ENCODE results near the gene ORAI3. TPM values are rescaled to one million over a fixed set of nuclear protein-coding genes. Genes with fewer than 3 reads are reported as not detected.
"Not testable (repeated sequence)": the region's sequence is repeated elsewhere in the genome, so short reads cannot be mapped to it uniquely, and the experiment has no call there.

The ORAI3 gene
- total RNA-seq, 1 experiment from 2014 or later = 8.7 TPM

DNA sequence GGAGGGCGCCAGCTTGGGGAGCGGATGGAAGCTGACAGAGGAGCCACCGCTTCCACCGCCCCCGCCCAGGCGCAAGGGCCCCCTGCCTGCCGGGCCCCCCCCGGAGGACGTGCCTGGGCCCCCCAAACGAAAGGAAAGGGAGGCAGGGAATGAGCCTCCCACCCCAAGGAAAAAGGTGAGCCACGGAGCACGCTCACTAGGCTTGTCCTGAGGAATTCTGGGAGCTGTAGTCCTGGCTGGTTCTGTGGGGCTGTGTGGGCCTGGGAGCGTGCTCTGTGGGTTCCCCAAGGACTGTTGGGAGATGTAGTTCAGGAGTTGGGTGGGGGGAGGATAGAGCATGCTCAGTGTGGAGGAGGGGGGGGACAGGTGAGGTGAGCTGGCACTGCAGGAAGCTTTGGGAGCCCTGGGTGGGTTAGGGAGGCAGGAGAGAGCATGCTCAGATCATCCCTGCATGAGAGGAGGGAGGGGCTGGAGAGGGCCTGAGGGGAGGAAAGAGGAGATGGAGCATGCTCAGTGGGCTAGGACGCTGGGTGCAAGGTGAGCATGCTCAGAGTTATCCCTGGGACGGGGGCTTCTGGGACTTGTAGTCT is 21.0 kb upstream of the ORAI3 start:
- no peak overlapping the region for H3K27ac ChIP-seq
- H3K9me3 ChIP-seq (replicated peaks) = no peaks in the 10 kb centered on the region
- H3K4me1 ChIP-seq (replicated peaks) = no peaks in the 10 kb centered on the region
- DNase-seq (ENCODE audit: low read depth in 1 of 2, low spot score in 2 of 2) = no peak
- H3K4me3 ChIP-seq = no peak overlapping the region
- H3K36me3 ChIP-seq = peaks cover 29% of the 10 kb centered on the region
- no peaks in the 10 kb centered on the region for H3K27me3 ChIP-seq (replicated peaks)

DNA sequence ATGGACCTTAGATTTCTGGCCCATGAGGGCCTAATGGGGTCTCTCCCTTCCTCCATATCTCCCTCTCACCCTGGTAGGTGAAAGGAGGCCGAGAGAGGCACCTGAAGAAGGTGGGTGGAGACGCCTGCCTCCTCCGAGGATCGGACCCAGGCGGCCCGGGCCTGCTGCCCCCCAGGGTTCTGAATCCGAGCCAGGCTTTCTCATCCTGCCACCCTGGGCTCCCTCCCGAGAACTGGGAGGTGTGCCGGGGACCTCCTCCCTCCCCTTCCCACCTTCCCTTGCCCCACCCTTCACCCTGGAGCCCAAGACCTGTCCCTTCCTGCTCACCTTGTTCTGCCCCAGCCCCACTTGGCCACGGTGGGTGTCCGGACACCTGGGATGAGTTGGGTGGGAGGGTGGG is 20.5 kb upstream of the ORAI3 start:
- Histone ChIP-seq H3K36me3 (peaks cover 29% of the 10 kb centered on the region), H3K27ac (no peak overlapping the region), H3K9me3 (replicated peaks) (no peaks in the 10 kb centered on the region), H3K27me3 (replicated peaks) (no peaks in the 10 kb centered on the region), H3K4me1 (replicated peaks) (no peaks in the 10 kb centered on the region), H3K4me3 (no peak overlapping the region)
- DNase-seq (ENCODE audit: low read depth in 1 of 2, low spot score in 2 of 2) = no peak

DNA sequence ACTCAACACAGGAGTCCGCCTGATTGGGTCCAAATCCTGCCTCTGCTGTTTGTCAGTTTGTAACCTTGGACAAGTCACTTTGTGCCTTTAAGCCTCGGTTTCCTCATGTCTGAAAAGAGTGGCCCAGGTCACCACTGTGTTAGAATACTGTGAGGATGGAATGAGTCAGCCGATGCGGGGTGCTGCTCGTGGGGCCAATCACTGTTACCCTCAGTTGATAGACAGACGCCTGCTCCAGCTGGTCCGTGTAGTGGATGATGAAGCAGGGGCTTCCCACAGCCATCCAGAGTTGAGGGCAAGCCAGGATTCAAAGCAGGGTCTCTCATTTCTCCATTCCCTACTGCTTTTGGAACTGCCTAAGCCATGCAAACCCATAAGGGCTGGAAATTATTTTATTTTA is 19.7 kb upstream of the ORAI3 start:
- peaks cover 29% of the 10 kb centered on the region for H3K36me3 ChIP-seq

DNA sequence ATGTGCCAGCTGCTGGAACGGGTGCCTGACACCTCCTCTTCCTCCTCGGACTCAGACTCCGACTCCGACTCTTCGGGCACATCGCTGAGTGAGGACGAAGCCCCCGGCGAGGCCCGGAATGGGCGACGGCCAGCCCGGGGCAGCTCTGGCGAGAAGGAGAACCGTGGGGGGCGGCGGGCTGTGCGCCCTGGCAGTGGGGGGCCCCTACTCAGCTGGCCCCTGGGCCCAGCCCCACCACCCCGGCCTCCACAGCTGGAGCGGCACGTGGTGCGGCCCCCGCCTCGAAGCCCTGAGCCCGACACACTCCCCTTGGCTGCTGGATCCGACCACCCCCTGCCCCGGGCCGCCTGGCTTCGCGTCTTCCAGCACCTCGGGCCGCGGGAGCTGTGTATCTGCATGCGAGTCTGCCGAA is 18.7 kb upstream of the ORAI3 start:
- no peak for DNase-seq (ENCODE audit: low read depth in 1 of 2, low spot score in 2 of 2)
- H3K27me3 ChIP-seq (replicated peaks) = no peaks in the 10 kb centered on the region
- no peak overlapping the region for H3K4me3 ChIP-seq
- H3K9me3 ChIP-seq (replicated peaks) = no peaks in the 10 kb centered on the region
- no peaks in the 10 kb centered on the region for H3K4me1 ChIP-seq (replicated peaks)
- H3K27ac ChIP-seq = no peak overlapping the region
- peaks cover 36% of the 10 kb centered on the region for H3K36me3 ChIP-seq

More for the DNA sequence above, 19.7 kb upstream of the ORAI3 start:
- H3K27ac ChIP-seq = no peak overlapping the region
- H3K4me3 ChIP-seq = no peak overlapping the region
- no peaks in the 10 kb centered on the region for H3K27me3 ChIP-seq (replicated peaks)
- no peaks in the 10 kb centered on the region for H3K4me1 ChIP-seq (replicated peaks)
- DNase-seq (ENCODE audit: low read depth in 1 of 2, low spot score in 2 of 2) = no peak
- H3K9me3 ChIP-seq (replicated peaks) = no peaks in the 10 kb centered on the region

DNA sequence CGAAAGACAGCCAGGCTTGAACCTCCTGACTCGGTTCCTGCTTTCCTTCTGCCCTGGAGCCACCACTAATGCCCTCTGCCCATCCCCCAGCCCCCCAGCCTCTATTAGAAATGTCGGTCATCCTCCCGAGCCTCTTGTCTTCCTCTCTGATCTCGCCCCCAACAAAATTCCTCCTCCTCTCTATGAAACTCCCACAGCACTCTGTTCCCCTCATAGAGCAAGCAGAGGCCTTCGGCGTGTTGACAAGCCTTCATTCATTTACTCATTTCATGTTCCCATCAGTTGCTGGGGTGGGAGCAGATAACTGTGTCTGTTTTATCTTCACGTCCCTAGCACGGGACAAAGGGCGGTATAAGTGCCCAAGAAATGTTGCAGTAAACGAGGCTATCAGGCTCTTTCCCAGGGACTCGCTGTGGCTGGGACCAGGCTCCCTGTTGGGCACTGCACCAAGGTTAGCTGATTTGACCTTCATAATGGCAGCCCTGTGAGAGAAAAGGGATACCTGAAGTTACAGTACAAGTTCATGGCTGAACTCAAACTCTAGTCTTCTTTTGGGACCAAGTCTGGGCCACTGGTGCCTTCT is 17.7 kb upstream of the ORAI3 start:
- DNase-seq (ENCODE audit: low read depth in 1 of 2, low spot score in 2 of 2) = no peak
- H3K27ac ChIP-seq = no peak overlapping the region
- peaks cover 44% of the 10 kb centered on the region for H3K36me3 ChIP-seq
- H3K27me3 ChIP-seq (replicated peaks) = no peaks in the 10 kb centered on the region
- no peak overlapping the region for H3K4me3 ChIP-seq
- no peaks in the 10 kb centered on the region for H3K4me1 ChIP-seq (replicated peaks)
- no peaks in the 10 kb centered on the region for H3K9me3 ChIP-seq (replicated peaks)

DNA sequence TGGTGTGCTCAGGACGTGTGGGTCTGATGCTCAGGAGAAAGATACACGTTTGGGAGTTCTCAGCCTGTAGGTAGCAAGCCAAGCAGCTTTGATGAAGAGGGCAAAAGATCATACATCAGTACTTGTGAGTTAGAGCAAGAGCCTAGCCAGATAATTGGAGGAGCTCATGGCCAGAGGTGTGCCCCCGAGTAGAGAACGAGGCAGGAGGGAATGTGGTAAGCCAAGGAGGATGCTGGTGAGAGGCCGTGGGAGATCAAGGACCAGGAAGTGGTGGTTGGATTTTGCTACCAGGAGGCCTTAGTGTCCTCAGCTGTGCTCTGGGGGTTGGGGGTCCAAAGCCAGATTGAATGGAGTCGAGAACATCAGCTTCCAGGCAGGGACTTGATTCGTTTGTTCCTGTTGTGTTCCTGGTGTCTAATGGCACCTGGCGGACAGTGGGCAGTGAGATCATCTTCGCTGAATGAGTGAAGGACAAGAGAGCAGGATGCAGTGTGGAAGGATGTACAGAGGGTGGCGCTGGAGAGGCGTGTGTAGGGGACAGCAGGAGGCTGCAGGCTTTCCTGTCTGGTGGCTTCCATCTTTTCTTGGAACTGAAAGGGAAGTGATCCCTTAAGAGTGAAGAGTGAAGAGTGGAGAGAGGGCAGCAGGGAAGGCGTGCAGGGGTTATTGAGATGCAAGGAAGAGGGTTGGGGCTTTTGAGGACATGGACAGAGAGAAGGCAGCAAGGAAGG is 13.9 kb upstream of the ORAI3 start:
- H3K4me3 ChIP-seq = no peak overlapping the region
- H3K27ac ChIP-seq = no peak overlapping the region
- no peaks in the 10 kb centered on the region for H3K27me3 ChIP-seq (replicated peaks)
- peaks cover 36% of the 10 kb centered on the region for H3K36me3 ChIP-seq
- no peaks in the 10 kb centered on the region for H3K9me3 ChIP-seq (replicated peaks)
- no peaks in the 10 kb centered on the region for H3K4me1 ChIP-seq (replicated peaks)
- DNase-seq (ENCODE audit: low read depth in 1 of 2, low spot score in 2 of 2) = no peak

DNA sequence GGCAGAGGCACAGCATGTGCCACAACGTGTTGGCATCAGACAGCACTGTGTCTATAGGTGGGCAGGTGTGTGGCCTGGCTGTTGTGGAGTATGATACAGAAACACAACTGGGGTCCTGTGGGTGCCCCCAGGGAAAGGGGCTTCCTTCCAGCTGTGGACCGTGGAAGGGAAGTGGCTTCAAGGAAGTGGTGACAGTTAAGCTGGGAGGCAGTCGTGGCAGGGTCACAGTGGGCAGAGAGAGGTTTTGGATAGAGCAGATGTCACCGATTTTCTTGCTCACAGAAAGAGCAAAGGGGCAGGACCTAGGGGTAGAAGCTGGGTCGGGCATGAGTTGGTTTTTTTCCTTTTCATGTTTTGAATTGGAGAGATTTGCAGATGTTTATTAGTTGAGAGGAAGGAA is 11.2 kb upstream of the ORAI3 start:
- Histone ChIP-seq H3K9me3 (replicated peaks) (no peaks in the 10 kb centered on the region), H3K4me3 (no peak overlapping the region), H3K4me1 (replicated peaks) (no peaks in the 10 kb centered on the region; the same call in 1 of the 2 replicates), H3K27me3 (replicated peaks) (no peaks in the 10 kb centered on the region), H3K27ac (no peak overlapping the region), H3K36me3 (peaks cover 28% of the 10 kb centered on the region)
- no peak for DNase-seq (ENCODE audit: low read depth in 1 of 2, low spot score in 2 of 2)

DNA sequence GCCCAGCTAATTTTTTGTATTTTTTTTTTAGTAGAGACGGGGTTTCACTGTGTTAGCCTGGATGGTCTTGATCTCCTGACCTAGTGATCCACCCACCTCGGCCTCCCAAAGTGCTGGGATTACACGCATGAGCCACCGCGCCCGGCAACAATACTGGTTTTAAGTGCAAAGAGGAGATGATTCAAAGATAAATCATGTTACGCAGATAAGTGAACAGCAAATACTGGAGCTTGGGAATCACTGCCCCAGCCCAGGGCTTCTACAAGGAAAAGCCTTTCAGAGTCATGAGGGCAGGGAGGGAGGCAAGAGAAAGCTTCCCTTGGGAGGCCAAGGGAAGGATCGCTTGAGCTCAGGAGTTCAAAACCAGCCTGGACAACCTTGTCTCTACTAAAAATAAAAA is 9.3 kb upstream of the ORAI3 start:
- not testable (repeated sequence) for DNase-seq (ENCODE audit: low read depth in 1 of 2, low spot score in 2 of 2); H3K4me3 ChIP-seq; H3K9me3 ChIP-seq (replicated peaks); H3K27ac ChIP-seq; H3K4me1 ChIP-seq (replicated peaks); H3K27me3 ChIP-seq (replicated peaks)
- H3K36me3 ChIP-seq = peaks cover 38% of the 10 kb centered on the region

DNA sequence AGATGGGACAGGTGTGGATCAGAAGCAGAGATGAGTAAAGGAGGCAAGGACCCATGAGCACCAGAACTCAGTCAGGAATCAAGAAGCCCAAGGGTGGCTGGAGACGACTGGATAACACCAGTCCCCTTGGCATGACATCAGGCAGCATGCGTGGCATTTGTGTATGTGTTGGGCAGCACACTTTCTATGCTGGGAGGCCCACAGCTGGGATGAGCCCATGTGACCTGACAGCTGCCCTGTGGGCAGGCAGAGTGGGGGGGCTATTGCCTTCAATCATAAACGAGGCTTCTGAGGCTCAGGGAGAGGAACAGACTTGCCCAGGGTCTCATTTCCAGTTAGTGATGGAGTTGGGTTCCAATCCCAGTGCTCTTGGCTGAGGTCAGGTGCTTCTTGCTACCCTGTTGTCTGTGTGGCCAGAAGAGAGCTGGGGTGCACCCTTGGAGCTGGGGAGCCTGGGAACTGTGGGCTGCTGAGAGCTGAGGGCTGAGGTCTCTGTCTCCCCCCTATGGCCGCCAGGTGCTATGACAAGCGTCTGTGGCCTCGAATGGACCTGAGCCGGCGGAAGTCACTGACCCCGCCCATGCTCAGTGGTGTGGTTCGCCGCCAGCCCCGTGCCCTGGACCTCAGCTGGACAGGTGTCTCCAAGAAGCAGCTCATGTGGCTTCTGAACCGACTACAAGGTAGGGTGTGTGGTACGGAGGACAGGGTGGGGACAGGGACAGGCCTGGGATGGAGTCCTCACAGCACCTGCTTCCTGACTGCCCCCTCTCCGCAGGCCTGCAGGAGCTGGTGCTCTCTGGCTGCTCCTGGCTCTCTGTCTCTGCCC is 7.1 kb upstream of the ORAI3 start:
- DNase-seq (ENCODE audit: low read depth in 1 of 2, low spot score in 2 of 2) = peak; percentile 60 to 74
- no peak overlapping the region for H3K27ac ChIP-seq
- H3K27me3 ChIP-seq (replicated peaks) = no peaks in the 10 kb centered on the region
- H3K9me3 ChIP-seq (replicated peaks) = no peaks in the 10 kb centered on the region
- no peaks in the 10 kb centered on the region; the same call in 1 of the 2 replicates for H3K4me1 ChIP-seq (replicated peaks)
- H3K36me3 ChIP-seq = peaks cover 28% of the 10 kb centered on the region
- no peak overlapping the region for H3K4me3 ChIP-seq

DNA sequence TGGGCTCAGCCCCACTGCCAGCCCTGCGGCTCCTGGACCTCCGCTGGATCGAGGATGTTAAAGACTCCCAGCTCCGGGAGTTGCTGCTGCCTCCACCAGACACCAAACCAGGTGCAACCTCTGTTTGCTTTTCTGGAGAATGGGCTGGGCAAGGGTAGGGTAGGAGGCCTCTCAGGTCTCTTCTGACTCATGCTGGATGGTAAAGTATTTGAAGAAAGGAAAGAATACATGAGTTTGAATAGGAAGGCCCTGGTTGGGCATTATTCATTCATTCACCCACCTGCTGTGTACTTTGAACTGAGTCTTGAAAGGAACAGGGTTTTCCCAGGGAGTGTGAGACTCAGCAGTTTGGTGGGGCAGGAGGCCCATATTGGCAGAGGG is 6.5 kb upstream of the ORAI3 start:
- Histone ChIP-seq H3K4me3 (no peak overlapping the region), H3K9me3 (replicated peaks) (no peaks in the 10 kb centered on the region), H3K36me3 (peaks cover 26% of the 10 kb centered on the region), H3K27ac (no peak overlapping the region), H3K27me3 (replicated peaks) (no peaks in the 10 kb centered on the region), H3K4me1 (replicated peaks) (no peaks in the 10 kb centered on the region; the same call in 1 of the 2 replicates)
- DNase-seq (ENCODE audit: low read depth in 1 of 2, low spot score in 2 of 2) = no peak

DNA sequence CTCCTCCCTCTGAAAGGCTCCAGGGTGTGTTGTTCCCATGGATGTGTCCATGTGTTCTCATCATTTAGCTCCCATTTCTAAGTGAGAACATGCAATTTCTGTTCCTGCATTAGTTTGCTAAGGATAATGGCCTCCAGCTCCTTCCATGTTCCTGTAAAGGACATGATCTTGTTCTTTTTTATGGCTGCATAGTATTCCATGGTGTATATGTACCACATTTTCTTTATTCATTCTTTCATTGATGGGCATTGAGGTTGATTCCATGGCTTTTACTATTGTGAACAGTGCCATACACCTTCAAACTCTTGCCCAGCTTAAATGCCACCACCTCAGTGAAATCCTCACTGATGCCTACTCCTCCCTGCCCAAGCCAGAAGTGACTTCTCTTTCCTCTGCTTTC is 4.5 kb upstream of the ORAI3 start:
- no peak for DNase-seq (ENCODE audit: low read depth in 1 of 2, low spot score in 2 of 2)
- Histone ChIP-seq H3K4me3 (no peak overlapping the region), H3K9me3 (replicated peaks) (no peaks in the 10 kb centered on the region), H3K27ac (no peak overlapping the region), H3K4me1 (replicated peaks) (peaks cover 7% of the 10 kb centered on the region), H3K36me3 (peaks cover 31% of the 10 kb centered on the region), H3K27me3 (replicated peaks) (no peaks in the 10 kb centered on the region)

DNA sequence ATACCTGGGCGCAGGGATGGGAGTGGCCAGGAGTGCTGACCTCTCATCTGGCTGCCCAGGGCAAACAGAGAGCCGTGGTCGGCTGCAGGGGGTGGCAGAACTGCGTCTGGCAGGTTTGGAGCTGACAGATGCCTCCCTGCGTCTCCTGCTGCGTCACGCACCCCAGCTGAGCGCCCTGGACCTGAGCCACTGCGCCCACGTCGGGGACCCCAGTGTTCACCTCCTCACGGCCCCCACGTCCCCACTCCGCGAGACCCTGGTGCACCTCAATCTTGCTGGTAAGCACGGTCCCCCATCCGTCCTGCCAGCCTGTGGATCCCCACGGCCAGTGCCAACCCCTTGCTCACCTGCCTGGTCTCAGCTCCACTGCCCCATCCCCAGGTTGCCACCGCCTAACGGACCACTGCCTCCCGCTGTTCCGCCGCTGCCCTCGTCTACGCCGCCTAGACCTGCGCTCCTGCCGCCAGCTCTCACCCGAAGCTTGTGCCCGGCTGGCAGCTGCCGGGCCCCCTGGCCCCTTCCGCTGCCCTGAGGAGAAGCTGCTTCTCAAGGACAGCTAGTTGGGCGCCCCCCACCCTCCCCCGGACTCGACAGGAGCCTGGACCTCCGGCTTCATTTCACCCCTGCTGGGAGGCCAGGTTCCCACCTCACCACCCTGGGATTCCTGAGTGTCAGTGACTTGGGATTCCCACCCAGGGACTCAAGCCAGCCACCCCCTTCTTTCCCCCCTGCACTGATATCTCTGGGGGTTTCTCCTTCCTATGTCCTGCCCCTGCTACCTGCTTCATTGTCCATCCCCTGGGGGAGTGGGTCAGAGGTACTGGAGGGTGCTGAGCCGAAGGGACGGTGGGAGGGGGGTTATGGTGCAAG is 2.0 kb upstream of the ORAI3 start:
- peaks cover 17% of the 10 kb centered on the region for H3K4me1 ChIP-seq (replicated peaks)
- peaks cover 27% of the 10 kb centered on the region for H3K36me3 ChIP-seq
- no peak for DNase-seq (ENCODE audit: low read depth in 1 of 2, low spot score in 2 of 2)
- no peaks in the 10 kb centered on the region for H3K27me3 ChIP-seq (replicated peaks)
- no peak overlapping the region for H3K27ac ChIP-seq
- H3K9me3 ChIP-seq (replicated peaks) = no peaks in the 10 kb centered on the region
- H3K4me3 ChIP-seq = no peak overlapping the region

DNA sequence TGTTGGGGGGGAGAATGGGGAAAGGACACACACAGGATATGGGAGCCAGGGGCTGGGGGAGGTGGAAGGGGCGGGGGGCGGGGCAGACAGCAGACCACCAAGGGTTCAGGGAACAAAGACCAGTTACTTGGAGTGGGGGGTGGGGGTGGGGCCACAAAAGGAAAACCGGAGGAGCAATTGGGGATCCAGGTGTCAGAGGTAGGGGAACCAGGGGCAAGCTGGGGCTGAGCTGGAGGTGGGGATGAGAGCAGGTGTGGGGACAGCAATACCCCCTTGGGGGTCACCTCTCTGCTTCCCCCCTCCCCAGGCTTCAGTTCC is 1.4 kb upstream of the ORAI3 start:
- no peaks in the 10 kb centered on the region for H3K9me3 ChIP-seq (replicated peaks)
- no peaks in the 10 kb centered on the region for H3K27me3 ChIP-seq (replicated peaks)
- no peak overlapping the region for H3K4me3 ChIP-seq
- peak overlapping the region; percentile 7; the same call in 1 of the 2 replicates for H3K27ac ChIP-seq
- DNase-seq (ENCODE audit: low read depth in 1 of 2, low spot score in 2 of 2) = no peak
- H3K36me3 ChIP-seq = peaks cover 22% of the 10 kb centered on the region
- peaks cover 17% of the 10 kb centered on the region for H3K4me1 ChIP-seq (replicated peaks)
